Hematopoietic multipotent progenitor cell treated with erythropoietin and hydrocortisone succinate and interleukin-3 and kit ligand, for 6 days (in vitro differentiated cells): ENCODE data around the gene DOCK8.
A peak's percentile ranks its signal among the peaks of the same experiment; 100 is the strongest.

Source experiments
- DNase-seq: peaks from one replicate; pipeline ENCODE4 v3.0.0-alpha.2; 2015

The DOCK8 gene

DNA sequence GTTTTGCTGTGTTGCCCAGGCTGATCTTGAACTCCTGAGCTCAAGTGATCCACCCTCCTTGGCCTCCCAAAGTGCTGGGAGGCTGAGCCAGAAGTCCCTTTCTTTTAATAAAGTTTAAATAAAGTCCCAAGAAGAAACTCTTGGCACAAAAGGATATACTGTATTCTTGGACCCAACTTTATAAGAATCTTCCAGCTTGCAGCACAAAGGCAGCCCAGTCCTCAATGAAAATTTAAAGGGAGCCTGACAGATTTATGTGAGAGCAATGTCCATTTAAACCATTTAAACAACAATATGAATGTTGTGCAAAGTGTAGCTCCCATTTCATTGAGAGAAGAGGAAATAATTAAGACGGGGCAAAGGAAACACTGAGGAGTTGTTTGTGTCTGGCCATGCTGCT lies 217.0 kb downstream of the DOCK8 start:
- no peak for DNase-seq

DNA sequence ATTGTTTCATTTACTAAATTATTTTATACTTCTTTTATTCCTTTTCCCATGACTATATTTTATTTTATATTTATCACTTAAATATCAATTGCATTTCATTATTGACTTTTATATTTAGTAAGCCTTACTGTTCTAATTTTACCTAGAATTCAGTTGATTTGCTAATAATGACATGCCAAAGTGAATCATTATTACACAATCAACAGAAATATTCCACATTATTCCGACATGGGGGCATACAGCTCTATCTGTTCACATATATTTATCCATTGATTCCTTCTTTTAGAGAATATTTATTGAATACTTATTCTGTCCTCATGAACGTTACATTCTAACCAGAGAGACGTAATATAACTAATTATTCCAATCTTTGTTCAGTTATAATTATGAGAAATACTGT lies 221.8 kb downstream of the DOCK8 start:
- DNase-seq: no peak

DNA sequence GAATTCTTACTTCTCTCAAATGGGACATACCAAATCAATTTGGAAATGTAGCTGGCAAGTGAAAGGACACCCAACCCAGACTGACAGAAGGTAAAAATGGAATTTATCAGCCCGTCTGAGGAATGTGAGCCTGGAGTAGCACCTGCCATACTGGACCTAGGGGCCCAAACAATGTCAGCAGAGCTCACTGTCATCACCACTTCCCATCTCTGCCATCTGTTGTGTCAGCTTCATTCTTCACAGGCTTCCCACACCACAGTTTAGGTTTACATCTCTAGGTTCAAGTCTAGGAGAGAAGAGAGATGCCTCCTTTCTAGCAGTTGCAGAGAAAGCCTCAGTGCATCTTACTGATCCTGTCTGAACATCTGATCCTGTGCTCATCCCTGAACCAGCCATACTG lies 222.4 kb downstream of the DOCK8 start:
- no peak for DNase-seq

DNA sequence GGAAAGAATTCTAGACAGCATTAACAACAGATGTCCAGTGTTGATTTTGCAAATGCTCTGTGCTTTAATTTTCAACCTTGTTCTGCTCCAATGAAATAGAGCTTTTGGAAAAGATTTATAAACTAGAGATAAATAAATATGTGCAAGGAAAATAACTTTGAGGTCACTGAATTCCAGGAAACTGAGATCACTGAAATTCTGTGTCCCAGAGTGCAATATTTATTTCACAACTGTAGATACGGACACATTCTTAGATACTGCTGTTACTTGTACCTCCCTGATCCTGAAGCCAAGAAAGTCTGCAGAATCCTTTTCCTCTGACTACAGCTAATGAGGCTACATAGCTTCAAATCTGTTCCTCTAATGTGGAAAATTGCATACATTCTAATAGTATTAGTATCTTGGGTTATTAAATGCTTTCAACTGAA lies 222.9 kb downstream of the DOCK8 start:
- no peak for DNase-seq

DNA sequence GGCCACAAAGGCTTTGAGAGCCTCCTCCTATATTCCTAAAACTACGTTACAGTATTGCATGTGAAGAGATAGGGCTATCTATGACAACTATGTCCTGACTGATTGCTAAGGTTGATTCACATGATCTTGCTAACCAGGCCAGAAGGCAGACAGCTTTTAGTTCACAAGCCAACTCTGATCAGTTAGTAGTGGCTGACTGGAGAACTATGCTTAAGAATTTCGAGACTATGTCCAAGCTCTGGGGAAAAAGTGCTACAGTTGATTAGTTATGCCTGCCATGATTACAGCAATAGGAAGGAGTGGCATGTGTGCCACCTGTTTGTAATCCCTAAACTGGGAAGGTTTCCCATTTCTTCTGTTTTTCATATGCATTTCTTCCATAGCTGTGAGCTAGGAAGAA lies 223.4 kb downstream of the DOCK8 start:
- no peak for DNase-seq

DNA sequence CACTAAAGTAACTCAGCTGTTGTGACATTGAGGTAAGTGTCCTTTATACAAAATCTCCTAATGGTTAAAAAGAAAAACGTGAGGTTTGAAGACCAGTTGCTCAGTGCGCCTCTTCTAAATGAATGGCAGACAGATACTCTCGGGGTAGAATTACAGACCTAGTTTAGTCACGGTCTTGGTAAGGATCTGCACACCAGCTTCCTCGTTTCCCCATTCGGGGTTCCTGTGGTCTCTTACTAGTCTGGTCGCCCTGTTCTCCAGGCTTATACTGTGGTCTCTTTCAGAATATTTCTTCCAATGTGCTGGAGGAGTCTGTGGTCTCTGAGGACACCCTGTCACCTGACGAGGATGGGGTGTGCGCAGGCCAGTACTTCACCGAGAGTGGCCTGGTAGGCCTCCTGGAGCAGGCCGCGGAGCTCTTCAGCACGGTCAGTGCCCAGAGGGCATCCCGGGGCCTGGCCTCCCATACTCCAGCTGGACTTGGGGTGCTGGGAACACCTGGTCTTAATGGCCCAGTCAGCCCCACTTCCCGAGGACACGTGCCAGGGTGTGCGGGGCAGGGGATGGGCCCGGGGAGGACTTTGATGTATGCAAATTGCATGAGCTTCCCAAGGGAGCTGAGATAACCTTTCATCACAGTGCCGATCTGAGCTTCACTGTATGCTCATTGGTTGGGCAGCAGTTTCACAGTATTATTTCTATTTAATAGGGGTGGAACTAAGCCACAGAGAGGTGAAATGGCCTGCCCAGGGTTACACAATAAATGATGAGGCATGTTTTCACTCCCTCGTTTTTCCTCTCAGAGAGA lies 224.5 kb downstream of the DOCK8 start:
- DNase-seq: no peak

DNA sequence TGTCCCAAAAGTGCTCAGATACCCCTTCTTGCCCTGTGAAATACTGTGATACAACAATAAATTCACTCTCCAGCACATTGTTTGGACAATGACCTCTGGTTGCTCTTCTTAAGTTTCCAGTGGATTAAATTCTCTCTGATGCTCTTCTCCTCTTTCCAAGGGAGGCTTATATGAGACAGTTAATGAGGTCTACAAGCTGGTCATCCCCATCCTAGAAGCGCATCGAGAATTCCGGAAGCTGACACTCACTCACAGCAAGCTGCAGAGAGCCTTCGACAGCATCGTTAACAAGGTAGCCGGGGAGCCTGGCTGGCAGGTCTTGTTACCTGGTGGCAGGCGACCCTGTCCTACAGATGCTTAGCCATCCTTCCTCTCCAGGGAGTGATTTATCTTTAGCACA lies 226.5 kb downstream of the DOCK8 start:
- DNase-seq: no peak

DNA sequence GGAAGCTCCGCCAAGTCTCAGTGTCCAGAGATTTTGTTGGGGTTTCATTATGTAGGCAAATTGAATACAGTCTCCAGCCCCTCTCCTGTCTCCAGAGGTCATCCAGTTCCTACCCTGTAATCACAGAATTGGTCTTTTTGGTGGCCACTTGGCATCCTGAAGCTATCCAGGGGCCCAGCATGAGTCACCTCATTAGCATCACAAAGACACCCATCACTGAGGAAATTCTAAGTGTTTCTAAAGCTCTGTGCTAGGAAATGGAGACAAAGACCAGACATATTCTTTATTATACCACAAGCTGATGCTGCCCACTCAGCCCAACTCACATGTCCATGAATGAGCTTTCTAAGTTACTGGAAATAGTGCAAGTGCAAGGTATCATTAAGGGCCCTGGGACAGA lies 229.9 kb downstream of the DOCK8 start:
- no peak for DNase-seq

DNA sequence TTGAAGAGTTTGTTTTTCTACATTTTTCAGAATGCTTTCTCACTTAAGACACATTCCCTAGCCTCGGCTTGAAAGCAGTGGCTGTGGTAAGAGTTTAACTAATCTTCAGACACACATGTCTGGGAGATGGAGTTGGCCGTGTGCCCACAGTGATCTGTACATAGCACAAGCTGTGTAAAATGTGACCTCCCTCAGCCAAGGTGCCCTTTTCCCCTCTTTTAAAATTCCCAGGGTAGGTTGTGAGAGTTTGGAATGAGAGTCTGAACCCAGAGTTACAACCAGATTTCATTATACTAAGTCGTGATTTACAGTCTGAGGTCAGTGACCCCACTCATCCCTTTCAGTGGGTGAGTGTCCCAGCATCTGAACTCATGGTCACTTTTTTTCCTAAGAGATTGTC lies 230.4 kb downstream of the DOCK8 start:
- DNase-seq: peak; percentile 84

DNA sequence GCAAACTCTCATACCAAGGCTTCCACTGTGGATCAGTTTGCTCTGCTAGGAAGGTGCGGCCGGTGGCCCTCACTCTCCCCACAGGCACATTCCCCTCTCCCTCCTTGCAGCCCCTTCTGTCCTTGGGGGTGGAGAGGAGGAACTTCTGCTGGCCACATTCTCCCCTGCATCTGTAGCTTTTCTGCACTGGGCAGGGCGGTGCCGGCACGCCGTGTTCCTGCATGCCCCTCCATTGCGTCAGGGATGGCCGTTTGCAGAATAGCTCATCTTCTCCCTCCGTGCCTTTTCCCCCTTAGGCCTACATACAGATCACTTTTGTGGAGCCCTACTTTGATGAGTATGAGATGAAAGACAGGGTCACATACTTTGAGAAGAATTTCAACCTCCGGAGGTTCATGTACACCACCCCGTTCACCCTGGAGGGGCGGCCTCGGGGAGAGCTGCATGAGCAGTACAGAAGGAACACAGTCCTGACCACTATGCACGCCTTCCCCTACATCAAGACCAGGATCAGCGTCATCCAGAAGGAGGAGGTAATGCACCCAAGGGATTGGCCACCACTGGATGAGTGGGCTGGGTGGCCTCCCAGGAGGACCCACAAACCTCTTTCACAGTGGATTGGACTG lies 231.5 kb downstream of the DOCK8 start:
- DNase-seq: no peak

DNA sequence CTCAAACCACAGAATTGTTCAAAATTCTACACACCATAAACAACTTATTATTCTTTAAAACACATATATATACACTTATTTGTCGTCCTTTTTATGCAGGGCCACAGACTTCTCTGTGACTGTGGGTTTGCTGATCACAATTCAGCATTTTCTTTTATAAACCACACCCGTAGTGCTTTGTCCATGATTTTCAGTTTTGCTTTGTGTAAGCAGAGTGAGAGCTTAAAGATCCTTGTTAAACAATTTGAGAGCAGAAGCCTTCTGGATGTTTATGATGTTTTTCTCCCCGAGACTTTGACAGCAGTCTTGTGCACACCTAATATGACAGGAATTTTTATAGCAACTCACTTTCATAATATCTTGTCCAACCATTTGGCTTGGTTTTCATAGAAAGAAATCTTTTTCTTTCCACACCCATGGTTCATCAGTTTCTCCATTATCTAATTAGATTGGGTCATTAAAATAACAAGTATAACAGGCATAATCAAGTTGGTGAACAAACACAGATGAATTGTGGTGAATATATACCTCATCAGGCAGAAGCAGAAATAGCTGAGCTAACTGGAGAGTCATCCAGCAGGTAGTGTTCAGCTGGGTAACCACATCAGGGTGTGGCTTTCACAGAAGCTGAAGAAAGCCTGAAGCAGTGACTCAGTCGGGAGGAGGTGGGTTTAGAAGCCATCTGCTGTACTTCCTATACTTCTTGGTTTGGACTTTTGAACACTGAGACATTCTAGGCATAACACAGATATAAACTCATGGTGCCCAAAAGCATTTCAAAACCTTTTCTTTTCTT lies 232.8 kb downstream of the DOCK8 start:
- DNase-seq: peak; percentile 71

DNA sequence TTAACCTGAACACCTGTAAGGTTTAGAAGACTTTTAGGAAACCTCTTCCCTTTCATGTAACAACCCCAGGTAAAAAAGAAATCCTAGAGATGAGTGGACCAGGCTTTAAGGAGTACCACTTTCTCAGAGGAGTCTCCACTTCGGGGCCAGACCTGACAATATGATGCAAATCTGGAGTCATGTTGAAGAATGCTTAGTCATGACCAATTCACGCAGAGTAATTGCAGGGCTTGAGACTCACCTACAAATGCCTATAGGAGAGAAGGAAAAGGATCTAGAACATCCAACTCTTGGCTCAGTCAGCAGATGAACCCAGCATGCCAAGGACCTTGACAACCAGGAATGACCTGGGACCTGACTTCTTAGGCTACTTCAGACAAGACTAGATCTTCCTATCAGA lies 235.4 kb downstream of the DOCK8 start:
- no peak for DNase-seq

DNA sequence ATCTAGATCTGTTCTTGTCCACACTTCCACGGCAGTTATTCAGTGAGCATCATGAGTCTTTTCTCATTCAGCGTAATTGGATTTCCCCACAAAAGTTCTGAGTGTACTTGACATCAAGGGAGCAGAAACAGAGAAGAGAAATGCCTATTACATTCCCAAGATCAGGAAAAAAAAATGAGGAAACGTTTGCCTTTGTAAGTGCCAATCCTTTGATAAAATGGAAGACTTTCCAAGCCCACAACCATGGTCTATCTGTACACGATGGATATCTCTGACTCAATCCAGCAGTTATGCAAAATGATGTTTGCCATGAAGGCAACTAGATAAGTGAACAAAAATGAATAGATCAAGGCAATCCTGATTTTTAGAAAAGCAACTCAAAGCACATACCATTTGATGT lies 235.9 kb downstream of the DOCK8 start:
- DNase-seq: no peak

DNA sequence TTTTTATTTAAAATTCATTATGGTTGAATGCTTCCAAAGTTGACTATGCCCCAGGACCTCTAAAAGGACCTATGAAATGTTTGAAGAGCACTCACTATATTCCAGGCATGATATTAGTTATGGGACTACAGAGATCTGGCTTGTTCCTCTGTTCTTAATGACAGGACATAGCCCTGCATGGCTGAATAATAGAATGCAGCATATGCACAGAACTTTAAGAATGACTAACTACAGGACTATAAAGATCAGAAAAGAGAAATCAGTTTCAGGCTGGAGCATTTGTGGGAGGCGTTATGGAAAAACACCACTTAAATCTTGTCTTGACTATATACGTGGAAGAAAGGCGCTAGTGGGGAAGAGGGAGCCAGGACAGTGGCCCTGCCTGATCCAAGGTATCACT lies 239.2 kb downstream of the DOCK8 start:
- DNase-seq: no peak

DNA sequence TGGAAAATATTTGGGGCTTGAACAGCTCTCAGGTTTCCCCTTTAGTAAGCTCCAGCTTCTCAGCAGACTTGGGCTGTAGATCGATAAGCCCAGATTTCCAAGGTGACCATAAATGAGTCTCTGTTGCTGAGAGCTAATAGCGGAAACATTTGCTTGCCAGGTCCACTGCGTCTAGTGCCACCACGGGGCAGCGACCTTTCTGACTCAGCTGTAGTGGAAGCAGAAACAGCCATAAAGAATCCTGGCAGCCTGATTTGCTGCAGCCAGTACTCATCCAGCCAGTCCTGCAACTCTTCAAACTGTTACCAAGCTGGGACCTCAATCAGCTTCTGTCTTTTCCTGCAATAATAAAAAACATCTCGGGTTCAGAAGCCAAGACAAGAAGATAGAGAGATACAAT lies 241.7 kb downstream of the DOCK8 start:
- DNase-seq: no peak

DNA sequence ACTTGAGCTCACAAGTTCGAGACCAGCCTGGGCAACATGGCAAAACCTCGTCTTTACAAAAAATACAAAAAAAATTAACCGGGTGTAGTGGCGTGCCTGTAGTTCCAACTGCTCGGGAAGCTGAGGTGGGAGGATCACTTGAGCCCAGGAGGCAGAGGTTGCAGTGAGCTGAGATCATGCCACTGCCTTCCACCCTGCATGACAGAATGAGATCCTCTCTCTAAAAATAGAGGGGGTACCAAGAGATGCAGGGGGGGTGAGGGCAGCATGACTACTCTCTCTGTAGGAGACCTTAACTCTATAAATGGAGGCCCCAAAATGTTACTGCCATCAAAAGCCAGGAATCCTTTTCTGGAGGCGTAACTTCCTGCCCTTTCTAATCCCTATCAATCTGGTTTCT lies 243.9 kb downstream of the DOCK8 start:
- DNase-seq: no peak

DNA sequence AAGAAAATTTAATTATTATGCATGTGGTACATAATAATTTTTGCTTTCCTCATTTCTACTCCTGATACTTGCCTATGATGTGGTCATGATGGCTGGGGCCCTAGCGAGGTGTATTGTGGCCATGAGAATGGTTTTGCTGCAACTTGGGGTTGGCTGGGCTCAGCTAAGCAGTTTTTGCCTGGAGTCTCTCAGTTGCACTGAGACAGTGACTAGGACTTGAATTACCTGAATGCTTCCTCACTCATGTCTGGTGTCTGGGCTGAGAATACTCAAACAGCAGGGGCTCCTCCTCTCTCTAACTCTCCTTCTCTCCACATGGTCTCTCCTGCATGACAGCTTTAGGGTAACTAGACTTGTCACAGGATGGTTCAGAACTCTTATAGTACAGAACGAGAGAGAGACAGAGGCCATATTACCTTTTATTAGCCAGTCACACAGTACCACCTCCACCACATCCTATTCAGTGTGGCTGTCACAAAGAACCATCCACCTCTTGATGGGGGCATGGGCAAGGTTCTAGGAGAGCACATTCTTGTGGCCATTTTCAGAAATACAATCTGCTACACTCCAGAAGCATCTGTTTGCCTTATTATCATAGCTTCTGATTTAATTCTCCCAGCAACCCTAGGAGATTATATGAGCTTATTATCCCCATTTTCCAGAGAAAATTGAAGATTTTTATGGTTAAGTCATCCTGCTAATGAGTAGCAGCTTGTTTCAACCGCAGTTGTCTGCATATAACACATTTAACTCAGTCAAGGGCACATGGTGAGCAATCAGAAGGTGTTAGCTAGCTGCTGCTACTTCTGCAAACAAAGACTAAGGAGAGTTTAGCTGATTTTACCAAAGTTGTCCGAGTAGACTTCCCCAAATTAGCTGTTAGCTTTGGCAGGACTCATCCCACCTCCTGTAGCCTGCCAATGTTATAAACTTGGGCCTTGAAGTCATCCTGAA lies 245.1 kb downstream of the DOCK8 start:
- DNase-seq: no peak

DNA sequence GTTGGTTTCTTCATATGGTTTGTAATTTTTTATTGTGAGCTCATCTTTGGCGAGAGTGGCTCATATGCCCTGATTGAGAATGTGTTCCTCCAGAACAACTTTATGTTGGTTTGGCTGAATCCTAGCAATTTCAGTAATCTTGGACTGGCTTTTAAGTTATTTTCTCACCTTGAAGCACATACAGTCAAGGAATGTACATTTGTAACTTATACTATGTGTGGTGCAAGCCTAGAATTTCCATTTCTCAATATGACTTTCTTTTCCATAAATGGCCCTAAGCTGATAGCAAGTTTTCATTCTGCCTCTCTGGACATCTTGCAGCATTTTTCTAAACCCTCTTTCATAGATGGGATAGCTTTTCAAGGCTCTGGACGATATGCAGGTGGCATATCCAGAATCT lies 247.5 kb downstream of the DOCK8 start:
- DNase-seq: no peak

DNA sequence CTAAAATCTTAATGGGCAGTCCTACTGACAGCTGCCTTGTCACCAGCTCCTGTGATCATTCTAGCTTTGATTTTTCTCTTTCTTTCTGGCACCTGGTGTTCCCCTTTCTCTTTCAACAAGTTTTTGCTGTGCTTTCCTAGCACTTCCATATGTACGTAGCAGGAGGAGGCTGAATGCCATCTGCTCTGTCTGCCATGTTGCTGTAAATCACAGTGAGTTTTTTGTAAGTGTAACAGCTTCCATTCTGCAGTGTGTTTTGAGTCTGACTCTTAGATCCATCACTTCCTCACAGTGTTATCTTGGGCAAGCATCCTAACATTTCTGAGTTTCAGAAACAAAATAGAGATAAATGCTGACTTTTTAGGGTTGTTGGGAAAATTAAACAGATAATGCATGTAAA lies 247.9 kb downstream of the DOCK8 start:
- no peak for DNase-seq

DNA sequence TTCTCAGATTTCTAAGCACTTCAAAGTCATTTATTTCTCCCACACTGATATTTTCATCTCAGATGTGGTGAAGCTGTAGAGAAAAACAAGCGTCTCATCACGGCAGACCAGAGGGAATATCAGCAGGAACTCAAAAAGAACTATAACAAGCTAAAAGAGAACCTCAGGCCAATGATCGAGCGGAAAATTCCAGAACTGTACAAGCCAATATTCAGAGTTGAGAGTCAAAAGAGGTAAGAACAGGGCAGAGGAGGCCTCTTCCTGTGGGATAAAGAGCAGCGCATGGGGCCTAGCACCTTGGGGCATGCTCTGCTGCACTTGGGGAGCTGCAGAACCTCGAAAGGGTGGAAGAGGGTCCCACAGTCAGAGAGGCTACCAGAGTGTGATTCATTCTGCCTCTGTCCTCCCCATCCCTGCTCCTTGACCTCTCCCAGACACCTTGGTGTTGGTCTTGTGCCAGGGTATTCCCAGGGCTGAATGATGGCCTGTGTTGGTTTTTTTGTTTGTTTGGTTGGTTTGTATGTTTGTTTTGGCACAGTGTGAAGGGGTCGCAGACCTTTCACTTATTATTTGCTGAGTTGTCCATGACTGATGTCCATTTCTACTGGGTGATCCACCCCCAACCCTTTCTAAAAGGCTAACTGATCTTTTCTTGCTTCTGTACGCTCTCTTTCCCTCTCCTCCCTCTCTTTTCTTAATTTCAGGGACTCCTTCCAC lies 248.9 kb downstream of the DOCK8 start:
- no peak for DNase-seq

DNA sequence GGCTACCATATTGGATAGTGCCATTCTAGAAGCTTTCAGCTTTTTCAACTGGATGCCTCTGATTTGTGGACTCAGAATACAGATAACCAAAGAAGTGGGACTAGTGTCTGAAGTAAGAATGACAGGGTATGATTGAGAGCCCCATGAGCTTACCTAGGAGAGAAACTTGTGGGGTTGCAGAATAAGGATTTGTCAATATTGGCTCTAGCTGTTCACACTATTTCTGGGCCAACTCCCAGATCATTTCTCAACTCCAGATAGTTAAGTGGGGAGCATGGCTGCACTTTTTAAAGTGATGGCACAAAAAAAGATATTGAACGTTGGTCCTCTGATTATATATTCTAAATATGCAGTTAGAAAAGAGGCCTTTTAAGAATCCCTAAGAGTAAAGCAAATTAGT lies 252.1 kb downstream of the DOCK8 start:
- no peak for DNase-seq

DNA sequence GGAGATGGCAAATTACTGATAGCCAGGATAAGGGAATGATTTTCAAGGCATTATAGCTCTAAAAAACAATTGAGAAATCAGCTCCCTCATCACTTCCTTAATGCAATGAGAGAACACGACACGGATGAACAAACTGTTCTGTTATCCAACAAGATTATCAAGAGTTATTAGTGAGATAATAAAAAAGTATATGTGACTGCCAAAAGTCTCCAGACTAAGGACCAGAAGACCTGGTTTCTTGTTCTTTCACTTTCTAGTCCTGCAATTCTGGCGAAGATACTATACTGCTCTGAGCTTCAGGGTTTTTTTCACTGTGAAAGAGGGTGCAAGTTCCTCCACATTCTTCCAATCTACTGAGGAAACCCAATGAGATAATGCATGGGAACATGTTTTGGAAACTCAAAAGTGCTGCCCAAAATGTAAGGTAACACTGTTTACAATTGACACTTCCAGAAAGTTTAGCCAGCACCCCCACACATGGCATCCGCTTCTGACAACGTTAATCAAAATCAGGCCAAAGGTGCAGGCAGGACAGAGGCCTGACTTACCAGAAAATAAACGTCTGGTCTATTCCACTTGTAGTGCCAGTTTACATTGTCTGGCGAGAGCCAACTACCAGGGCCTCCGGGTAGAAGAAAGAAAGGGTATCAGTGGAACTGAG lies 254.2 kb downstream of the DOCK8 start:
- DNase-seq: peak; percentile 32
